HepG2 (cell line): ENCODE results near the gene ZNF213. TPM values are rescaled to one million over a fixed set of nuclear protein-coding genes. Genes with fewer than 3 reads are reported as not detected.

ENCODE experiments used
- FOXO1 ChIP-seq: sonication (generic); formaldehyde crosslinking; IDR thresholded peaks from 2 replicates; pipeline ENCODE4 v1.4.0; 2020; ENCODE audit warnings: missing genetic modification reagents
- MATR3 ChIP-seq: sonication (generic); formaldehyde crosslinking; IDR thresholded peaks from 2 replicates; pipeline ENCODE4 v1.4.0; 2020; ENCODE audit warnings: missing genetic modification reagents
- MED13 ChIP-seq: sonication (generic); formaldehyde crosslinking; IDR thresholded peaks from 2 replicates; pipeline ENCODE4 v1.5.0; 2020; ENCODE audit warnings: missing genetic modification reagents
- PLRG1 ChIP-seq: fragments of 450-650 bp; conservative IDR thresholded peaks from 2 replicates; pipeline ENCODE4 v1.6.1; 2016
- TBX2 ChIP-seq: sonication (generic); formaldehyde crosslinking; IDR thresholded peaks from 2 replicates; pipeline ENCODE4 v1.5.0; 2020; ENCODE audit warnings: missing genetic modification reagents, mild to moderate bottlenecking, borderline replicate concordance
- ZNF224 ChIP-seq: sonication (generic); formaldehyde crosslinking; IDR thresholded peaks from 2 replicates; pipeline ENCODE4 v1.5.0; 2020; ENCODE audit warnings: mild to moderate bottlenecking, missing genetic modification reagents
- ZNF569 ChIP-seq: sonication (generic); formaldehyde crosslinking; IDR thresholded peaks from 2 replicates; pipeline ENCODE4 v1.5.0; 2020; ENCODE audit warnings: mild to moderate bottlenecking, missing genetic modification reagents, moderate library complexity, borderline replicate concordance
- ZNF816 ChIP-seq: sonication (generic); formaldehyde crosslinking; IDR thresholded peaks from 2 replicates; pipeline ENCODE4 v1.8.0; 2022; ENCODE audit warnings: missing genetic modification reagents, mild to moderate bottlenecking, borderline replicate concordance
- ZNF878 ChIP-seq: sonication (generic); formaldehyde crosslinking; IDR thresholded peaks from 2 replicates; pipeline ENCODE4 v1.8.1; 2023; ENCODE audit warnings: mild to moderate bottlenecking, missing genetic modification reagents, moderate library complexity
- ZSCAN21 ChIP-seq: sonication (generic); formaldehyde crosslinking; IDR thresholded peaks from 2 replicates; pipeline ENCODE4 v1.8.0; 2022; ENCODE audit warnings: mild to moderate bottlenecking, missing genetic modification reagents, moderate library complexity, borderline replicate concordance
- polyA plus RNA-seq, 8 experiments: library from polyadenylated mRNA; depleted of rRNA in 3 of 8; stranded (reverse) in 7 of 8; unstranded in 1 of 8; fragments of >200 nt; fragmentation: Illumina TruSeq in 4 of 8; extraction: Trizol in 4 of 8; gene quantifications; 2 replicates each; pipeline versions ENCODE4 v1.2.1 to v1.2.3, GENCODE V29; 2011 to 2016; ENCODE audit warnings: low read depth in 4 of 8, missing spikeins in 1 of 8, mixed read lengths in 1 of 8; ENCODE audit not compliant: insufficient read depth in 1 of 8
- total RNA-seq, 5 experiments: library from RNA; depleted of rRNA; stranded (reverse); fragments of >200 nt; fragmentation: Illumina TruSeq; extraction: Trizol; gene quantifications; 2 replicates each; pipeline ENCODE4 v1.2.3, GENCODE V29; 2016; ENCODE audit warnings: low read depth in 1 of 5
- TF ChIP-seq, protein P1 (sequence below): sonication (generic); formaldehyde crosslinking; IDR thresholded peaks from 2 replicates; pipeline ENCODE4 v1.4.0; 2020; ENCODE audit warnings: missing genetic modification reagents
- TF ChIP-seq, protein P2 (sequence below): sonication (generic); formaldehyde crosslinking; IDR thresholded peaks from 2 replicates; pipeline ENCODE4 v1.5.1; 2020; ENCODE audit warnings: mild to moderate bottlenecking, missing genetic modification reagents, moderate library complexity
- TF ChIP-seq, protein P3 (sequence below): sonication (generic); formaldehyde crosslinking; IDR thresholded peaks from 2 replicates; pipeline ENCODE4 v1.5.0; 2020; ENCODE audit warnings: missing genetic modification reagents, mild to moderate bottlenecking, borderline replicate concordance
- TF ChIP-seq, protein P4 (sequence below): IDR thresholded peaks from 2 replicates; pipeline ENCODE4 v1.6.1; 2012; ENCODE audit warnings: low read length, improper control_type of control experiment

ZNF213 gene
- total and polyA plus RNA-seq, 2 of the 13 experiments (the other 11 are each of a cell fraction or from before 2014, with no cell fraction given): 0.59 to 0.97 TPM

DNA sequence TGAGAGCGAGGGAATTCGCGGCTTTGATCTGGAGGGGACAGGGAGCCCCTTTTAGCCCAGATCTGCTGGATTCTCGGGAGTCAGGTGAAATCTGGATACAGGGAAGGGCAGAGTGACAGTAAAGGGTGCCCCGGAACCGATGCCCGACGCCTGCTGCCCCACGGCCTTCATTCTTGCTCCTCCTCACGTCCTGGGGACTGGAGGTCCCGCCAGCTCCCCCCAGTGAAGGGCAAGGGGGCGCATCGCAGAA, 53.8 kb downstream of the ZNF213 start (continued):
- TF ChIP-seq, protein P1, sequence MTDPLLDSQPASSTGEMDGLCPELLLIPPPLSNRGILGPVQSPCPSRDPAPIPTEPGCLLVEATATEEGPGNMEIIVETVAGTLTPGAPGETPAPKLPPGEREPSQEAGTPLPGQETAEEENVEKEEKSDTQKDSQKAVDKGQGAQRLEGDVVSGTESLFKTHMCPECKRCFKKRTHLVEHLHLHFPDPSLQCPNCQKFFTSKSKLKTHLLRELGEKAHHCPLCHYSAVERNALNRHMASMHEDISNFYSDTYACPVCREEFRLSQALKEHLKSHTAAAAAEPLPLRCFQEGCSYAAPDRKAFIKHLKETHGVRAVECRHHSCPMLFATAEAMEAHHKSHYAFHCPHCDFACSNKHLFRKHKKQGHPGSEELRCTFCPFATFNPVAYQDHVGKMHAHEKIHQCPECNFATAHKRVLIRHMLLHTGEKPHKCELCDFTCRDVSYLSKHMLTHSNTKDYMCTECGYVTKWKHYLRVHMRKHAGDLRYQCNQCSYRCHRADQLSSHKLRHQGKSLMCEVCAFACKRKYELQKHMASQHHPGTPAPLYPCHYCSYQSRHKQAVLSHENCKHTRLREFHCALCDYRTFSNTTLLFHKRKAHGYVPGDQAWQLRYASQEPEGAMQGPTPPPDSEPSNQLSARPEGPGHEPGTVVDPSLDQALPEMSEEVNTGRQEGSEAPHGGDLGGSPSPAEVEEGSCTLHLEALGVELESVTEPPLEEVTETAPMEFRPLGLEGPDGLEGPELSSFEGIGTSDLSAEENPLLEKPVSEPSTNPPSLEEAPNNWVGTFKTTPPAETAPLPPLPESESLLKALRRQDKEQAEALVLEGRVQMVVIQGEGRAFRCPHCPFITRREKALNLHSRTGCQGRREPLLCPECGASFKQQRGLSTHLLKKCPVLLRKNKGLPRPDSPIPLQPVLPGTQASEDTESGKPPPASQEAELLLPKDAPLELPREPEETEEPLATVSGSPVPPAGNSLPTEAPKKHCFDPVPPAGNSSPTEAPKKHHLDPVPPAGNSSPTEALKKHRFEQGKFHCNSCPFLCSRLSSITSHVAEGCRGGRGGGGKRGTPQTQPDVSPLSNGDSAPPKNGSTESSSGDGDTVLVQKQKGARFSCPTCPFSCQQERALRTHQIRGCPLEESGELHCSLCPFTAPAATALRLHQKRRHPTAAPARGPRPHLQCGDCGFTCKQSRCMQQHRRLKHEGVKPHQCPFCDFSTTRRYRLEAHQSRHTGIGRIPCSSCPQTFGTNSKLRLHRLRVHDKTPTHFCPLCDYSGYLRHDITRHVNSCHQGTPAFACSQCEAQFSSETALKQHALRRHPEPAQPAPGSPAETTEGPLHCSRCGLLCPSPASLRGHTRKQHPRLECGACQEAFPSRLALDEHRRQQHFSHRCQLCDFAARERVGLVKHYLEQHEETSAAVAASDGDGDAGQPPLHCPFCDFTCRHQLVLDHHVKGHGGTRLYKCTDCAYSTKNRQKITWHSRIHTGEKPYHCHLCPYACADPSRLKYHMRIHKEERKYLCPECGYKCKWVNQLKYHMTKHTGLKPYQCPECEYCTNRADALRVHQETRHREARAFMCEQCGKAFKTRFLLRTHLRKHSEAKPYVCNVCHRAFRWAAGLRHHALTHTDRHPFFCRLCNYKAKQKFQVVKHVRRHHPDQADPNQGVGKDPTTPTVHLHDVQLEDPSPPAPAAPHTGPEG (CRISPR knock-in tag): no peak
- TF ChIP-seq, protein P2, sequence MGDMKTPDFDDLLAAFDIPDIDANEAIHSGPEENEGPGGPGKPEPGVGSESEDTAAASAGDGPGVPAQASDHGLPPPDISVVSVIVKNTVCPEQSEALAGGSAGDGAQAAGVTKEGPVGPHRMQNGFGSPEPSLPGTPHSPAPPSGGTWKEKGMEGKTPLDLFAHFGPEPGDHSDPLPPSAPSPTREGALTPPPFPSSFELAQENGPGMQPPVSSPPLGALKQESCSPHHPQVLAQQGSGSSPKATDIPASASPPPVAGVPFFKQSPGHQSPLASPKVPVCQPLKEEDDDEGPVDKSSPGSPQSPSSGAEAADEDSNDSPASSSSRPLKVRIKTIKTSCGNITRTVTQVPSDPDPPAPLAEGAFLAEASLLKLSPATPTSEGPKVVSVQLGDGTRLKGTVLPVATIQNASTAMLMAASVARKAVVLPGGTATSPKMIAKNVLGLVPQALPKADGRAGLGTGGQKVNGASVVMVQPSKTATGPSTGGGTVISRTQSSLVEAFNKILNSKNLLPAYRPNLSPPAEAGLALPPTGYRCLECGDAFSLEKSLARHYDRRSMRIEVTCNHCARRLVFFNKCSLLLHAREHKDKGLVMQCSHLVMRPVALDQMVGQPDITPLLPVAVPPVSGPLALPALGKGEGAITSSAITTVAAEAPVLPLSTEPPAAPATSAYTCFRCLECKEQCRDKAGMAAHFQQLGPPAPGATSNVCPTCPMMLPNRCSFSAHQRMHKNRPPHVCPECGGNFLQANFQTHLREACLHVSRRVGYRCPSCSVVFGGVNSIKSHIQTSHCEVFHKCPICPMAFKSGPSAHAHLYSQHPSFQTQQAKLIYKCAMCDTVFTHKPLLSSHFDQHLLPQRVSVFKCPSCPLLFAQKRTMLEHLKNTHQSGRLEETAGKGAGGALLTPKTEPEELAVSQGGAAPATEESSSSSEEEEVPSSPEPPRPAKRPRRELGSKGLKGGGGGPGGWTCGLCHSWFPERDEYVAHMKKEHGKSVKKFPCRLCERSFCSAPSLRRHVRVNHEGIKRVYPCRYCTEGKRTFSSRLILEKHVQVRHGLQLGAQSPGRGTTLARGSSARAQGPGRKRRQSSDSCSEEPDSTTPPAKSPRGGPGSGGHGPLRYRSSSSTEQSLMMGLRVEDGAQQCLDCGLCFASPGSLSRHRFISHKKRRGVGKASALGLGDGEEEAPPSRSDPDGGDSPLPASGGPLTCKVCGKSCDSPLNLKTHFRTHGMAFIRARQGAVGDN (CRISPR knock-in tag): no peak
- TF ChIP-seq, protein P3, sequence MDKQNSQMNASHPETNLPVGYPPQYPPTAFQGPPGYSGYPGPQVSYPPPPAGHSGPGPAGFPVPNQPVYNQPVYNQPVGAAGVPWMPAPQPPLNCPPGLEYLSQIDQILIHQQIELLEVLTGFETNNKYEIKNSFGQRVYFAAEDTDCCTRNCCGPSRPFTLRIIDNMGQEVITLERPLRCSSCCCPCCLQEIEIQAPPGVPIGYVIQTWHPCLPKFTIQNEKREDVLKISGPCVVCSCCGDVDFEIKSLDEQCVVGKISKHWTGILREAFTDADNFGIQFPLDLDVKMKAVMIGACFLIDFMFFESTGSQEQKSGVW (CRISPR knock-in tag): no peak
- TF ChIP-seq MED13 (CRISPR knock-in tag): no peak
- TF ChIP-seq ZNF224 (CRISPR knock-in tag): no peak
- no peak for TF ChIP-seq FOXO1 (CRISPR knock-in tag)
- TF ChIP-seq TBX2: peak; percentile 9; the same call in 1 of the 2 replicates
- TF ChIP-seq ZNF816 (CRISPR knock-in tag): no peak
- TF ChIP-seq ZNF569 (CRISPR knock-in tag): 0 out of 2 replicates have a peak, but pooled peaks have one; percentile 48
- TF ChIP-seq, protein P4, sequence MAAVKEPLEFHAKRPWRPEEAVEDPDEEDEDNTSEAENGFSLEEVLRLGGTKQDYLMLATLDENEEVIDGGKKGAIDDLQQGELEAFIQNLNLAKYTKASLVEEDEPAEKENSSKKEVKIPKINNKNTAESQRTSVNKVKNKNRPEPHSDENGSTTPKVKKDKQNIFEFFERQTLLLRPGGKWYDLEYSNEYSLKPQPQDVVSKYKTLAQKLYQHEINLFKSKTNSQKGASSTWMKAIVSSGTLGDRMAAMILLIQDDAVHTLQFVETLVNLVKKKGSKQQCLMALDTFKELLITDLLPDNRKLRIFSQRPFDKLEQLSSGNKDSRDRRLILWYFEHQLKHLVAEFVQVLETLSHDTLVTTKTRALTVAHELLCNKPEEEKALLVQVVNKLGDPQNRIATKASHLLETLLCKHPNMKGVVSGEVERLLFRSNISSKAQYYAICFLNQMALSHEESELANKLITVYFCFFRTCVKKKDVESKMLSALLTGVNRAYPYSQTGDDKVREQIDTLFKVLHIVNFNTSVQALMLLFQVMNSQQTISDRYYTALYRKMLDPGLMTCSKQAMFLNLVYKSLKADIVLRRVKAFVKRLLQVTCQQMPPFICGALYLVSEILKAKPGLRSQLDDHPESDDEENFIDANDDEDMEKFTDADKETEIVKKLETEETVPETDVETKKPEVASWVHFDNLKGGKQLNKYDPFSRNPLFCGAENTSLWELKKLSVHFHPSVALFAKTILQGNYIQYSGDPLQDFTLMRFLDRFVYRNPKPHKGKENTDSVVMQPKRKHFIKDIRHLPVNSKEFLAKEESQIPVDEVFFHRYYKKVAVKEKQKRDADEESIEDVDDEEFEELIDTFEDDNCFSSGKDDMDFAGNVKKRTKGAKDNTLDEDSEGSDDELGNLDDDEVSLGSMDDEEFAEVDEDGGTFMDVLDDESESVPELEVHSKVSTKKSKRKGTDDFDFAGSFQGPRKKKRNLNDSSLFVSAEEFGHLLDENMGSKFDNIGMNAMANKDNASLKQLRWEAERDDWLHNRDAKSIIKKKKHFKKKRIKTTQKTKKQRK: no peak
- TF ChIP-seq MATR3 (CRISPR knock-in tag): no peak
- no peak for TF ChIP-seq ZNF878 (CRISPR knock-in tag)
- TF ChIP-seq ZSCAN21 (CRISPR knock-in tag): no peak
- no peak for TF ChIP-seq PLRG1
